NCI-H1436 (cell line): ENCODE data around the gene CD82.
"Not testable (repeated sequence)": the region's sequence is repeated elsewhere in the genome, so short reads cannot be mapped to it uniquely, and the experiment has no call there.

Source experiments
- DNase-seq: peaks from one replicate; lab custom pipeline; 2025; lab: John Stamatoyannopoulos, UW

Gene CD82

GRCh38 chr11:44533921-44534711 is 31.3 kb upstream of the CD82 start:
- DNase-seq: no peak

DNA sequence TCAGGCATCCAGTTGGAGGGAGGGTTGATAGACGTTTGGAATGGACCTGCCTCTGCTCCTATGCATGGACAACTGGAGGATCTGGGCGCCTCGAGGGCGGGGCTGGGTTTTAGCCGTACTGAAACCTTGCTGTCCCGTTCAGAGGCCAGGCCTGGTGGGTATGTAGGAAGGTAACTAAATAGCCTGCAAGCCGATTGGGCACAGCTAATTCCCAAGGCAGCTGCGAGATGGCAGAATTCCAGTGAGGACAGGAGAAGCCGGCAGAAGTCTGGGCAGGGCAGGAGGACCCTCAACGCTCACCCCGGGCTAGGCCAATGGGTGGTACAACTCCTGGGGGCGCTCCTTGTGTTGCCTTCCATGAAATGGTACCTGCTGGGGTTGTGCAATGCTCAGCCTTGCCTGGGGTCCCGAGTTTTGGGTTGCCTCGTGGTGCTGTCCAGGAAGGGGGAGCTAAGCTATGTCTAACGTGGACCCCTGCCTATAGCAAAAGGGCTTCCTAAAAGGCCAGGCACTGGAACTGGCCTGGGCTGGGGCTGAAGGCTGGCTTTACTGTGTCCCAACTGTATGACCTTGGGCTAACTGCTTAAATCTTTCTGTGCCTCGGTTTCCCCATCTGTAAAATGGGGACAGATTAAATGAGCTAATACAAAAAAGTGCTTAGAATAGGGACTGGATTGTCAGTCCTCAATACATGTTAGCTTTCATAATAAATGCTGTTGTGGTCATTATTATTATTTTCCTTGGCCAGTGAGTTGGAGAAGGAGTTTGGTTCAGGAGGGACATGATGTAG is 30.1 kb upstream of the CD82 start:
- no peak for DNase-seq

DNA sequence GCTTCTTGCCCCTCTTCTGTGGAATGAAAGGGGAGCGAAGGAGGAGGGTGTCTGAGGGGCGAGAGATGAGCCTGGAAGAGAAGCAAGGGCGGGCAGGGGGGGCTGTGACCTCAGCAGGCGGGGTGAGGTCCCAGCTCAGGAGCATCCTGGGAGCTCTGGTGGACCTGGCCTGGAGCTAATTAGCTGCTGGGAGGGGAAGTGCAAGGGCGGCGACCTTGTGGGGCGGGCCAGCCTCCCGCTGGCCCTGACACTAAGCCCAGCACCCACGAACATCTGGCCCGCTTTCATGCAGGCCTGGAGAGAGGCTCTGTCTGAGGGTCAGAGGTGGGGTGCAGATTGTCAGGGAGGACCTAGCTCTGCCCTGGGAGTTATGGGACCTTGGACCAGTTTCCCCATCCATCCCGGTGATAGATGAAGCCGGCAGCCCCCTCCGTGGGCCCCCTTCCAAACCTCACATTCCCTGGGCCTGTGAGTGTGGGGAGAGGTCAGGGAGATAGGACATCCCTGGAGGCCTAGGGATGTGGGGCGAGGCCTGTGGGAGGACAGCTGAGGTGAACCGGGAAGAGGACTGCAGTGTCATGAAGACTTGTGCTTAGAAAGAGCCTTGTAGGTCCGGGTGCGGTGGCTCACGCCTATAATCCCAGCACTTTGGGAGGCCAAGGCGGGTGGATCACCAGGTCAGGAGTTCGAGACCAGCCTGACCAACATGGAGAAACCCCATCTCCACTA is 28.5 kb upstream of the CD82 start:
- DNase-seq: no peak

DNA sequence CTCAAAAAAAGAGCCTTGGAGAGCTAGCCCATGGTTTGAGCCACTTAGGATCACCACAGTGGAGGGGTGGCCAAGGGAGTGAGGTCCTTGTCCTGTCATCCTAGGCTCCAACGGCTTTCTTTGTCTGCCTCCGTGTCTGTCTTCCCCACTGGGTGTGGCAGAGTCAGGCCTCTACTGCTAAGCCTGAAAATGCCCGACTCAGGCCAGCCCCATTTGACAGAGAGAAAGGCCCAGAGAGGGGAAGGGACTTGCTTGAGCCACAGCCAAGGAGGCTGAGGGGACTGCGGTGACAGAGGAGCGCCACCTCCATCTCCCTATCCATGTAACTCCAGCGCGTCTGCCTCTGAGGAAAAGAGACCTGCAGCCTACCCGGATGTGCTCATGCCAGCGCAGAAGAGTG is 27.8 kb upstream of the CD82 start:
- no peak for DNase-seq

DNA sequence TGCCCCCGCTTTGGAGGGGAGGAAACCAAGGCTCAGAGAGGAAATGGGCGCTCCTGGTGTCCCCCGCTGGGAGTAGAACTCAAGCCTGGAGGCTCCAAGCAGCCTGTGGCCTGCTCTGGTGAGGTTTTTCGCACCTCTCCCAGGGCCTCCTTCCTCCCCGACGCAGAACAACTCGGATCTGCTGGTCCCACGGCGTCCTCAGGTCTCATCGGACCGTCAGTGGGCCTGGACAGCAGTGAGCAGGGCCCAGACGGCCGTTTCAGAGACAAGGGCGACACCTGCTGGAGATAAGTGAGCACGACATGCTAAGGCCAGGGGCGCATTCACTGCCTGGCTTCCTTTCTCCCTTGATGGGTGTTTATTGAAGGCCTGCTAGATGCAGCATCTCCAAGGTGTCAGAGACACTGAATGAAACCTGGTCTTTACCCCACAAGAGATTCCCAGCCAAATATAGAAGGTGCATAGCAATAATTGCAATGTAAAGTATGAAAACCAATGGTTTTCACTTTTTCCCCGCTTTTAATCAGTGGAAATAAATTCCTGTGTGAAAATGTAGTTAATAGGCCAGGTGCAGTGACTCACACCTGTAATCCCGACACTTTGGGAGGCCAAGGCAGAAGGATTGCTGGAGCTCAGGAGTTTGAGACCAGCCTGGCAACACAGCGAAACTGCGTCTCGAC is 26.9 kb upstream of the CD82 start:
- peak; percentile 56 for DNase-seq

GRCh38 chr11:44539971-44540370 is 25.5 kb upstream of the CD82 start:
- no peak for DNase-seq

- DNase-seq: no peak
Measured at GRCh38 chr11:44540667-44541066, 24.8 kb upstream of the CD82 start.

DNA sequence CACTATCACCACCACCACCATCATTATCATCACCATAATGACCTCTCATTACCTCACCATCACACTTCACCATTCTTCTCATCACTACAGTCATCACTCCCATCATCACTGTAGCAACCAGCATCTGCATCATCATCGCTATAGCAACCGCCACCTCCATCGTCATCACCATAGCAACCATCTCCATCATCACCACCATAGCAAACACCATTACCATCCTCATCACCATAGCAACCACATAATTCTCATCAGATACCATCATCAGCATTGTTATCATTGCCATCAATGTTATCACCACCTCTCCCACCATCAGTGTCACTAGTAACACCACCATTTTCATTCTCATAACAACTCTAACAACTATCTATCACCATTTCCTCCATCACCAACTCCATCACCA is 23.1 kb upstream of the CD82 start:
- no peak for DNase-seq

- not testable (repeated sequence) for DNase-seq
Measured at GRCh38 chr11:44546984-44547383, 18.5 kb upstream of the CD82 start.

GRCh38 chr11:44547534-44547933 is 17.9 kb upstream of the CD82 start:
- DNase-seq: not testable (repeated sequence)

GRCh38 chr11:44548032-44548695 is 17.3 kb upstream of the CD82 start:
- no peak for DNase-seq

- not testable (repeated sequence) for DNase-seq
Measured at GRCh38 chr11:44548961-44549749, 16.3 kb upstream of the CD82 start.

- DNase-seq: no peak
Measured at GRCh38 chr11:44550123-44550522, 15.3 kb upstream of the CD82 start.

DNA sequence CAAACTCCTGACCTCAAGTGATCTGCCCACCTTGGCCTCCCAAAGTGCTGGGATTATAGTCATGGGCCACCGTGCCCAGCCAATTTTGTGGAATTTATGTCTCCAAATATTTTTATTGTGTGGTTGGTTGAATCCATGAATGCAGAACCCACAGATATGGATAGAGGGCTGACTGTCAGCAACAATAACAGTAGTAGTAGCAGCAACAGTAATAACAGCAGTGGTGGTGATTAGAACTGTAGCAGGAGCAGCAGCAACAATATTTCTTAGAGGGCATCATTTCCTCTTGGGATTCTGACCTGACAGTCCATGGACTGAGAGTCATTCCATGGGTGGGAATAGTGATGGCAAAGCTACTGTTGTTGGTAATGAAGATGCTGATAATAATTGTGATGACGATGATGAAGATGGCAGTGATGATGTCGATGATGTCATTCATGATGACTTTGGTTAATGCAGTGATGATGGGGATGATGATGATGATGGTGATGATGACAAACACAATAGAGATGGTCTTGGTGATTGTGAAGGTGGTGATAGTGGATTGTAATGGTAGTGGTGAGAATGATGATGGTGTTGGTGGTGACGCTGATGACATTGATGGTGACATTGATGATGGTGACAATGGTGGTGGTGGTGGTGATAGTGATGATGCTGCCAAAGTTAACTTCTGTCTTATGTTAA is 13.9 kb upstream of the CD82 start:
- DNase-seq: no peak

DNA sequence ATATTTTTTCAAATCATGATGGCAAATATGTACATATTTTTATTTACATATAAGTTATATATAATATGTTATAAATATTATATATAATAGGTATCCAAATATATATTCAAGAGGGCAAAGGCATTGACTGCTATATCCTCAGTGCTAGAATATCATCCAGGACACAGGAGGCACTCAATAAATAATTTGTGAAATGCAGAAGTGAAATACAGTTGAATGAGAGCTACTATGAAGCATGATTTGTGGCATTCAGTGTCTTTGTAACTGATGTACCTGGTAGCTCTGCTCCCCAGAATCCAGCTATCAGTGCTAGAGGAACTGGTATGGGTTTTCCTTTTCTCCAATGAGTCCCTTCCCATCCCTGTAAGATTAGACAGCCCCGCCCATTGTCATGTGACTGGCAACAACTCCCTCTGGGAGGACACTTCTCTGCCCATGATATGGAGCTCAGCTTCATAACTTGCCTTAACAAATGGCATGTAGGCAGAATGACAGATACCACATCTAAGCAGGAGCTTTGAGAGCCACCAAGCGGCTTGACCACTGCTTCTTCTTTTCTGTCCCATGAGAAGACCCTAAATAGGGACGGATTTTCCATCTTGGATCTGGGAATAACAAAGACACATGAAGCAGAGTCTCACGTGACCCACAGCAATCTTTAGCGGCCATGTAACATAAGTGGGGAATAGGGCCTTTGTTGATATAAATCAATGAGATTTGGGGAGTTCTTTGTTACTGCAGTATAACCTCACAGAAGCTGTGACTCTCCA is 10.2 kb upstream of the CD82 start:
- no peak for DNase-seq

- peak; percentile 38 for DNase-seq
Measured at GRCh38 chr11:44556735-44557409, 8.6 kb upstream of the CD82 start.

- no peak for DNase-seq
Measured at GRCh38 chr11:44557464-44557863, 8.0 kb upstream of the CD82 start.

- DNase-seq: no peak
Measured at GRCh38 chr11:44559207-44559939, 6.1 kb upstream of the CD82 start.
